ENCODE measurements around the gene RNMT.
"Not testable (repeated sequence)": the region's sequence is repeated elsewhere in the genome, so short reads cannot be mapped to it uniquely, and the experiment has no call there.

Gene RNMT

GRCh38 chr18:13735681-13736080 lies 9.2 kb downstream of the RNMT start:
- DNase-seq (ENCODE audit: low spot score): no peak

- DNase-seq (ENCODE audit: low spot score): no peak
Measured at GRCh38 chr18:13745696-13746095, 19.2 kb downstream of the RNMT start.

- DNase-seq (ENCODE audit: low spot score): no peak
Measured at GRCh38 chr18:13746633-13747032, 20.2 kb downstream of the RNMT start.

GRCh38 chr18:13751599-13751998 lies 25.1 kb downstream of the RNMT start:
- not testable (repeated sequence) for DNase-seq (ENCODE audit: low spot score)

- DNase-seq (ENCODE audit: low spot score): no peak
Measured at GRCh38 chr18:13756261-13756660, 29.8 kb downstream of the RNMT start.

- DNase-seq (ENCODE audit: low spot score): no peak
Measured at GRCh38 chr18:13756671-13757070, 30.2 kb downstream of the RNMT start.

GRCh38 chr18:13758622-13759021 lies 32.1 kb downstream of the RNMT start:
- no peak for DNase-seq (ENCODE audit: low spot score)

GRCh38 chr18:13760047-13760446 lies 33.6 kb downstream of the RNMT start:
- no peak for DNase-seq (ENCODE audit: low spot score)

- no peak for DNase-seq (ENCODE audit: low spot score)
Measured at GRCh38 chr18:13762690-13763439, 36.4 kb downstream of the RNMT start.

GRCh38 chr18:13775058-13775457 lies 48.6 kb downstream of the RNMT start:
- DNase-seq (ENCODE audit: low spot score): no peak

GRCh38 chr18:13791181-13791580 lies 64.7 kb downstream of the RNMT start:
- no peak for DNase-seq (ENCODE audit: low spot score)

- DNase-seq (ENCODE audit: low spot score): no peak
Measured at GRCh38 chr18:13793819-13794218, 67.3 kb downstream of the RNMT start.

GRCh38 chr18:13796515-13796914 lies 70.0 kb downstream of the RNMT start:
- no peak for DNase-seq (ENCODE audit: low spot score)

- peak; percentile 85 for DNase-seq (ENCODE audit: low spot score)
Measured at GRCh38 chr18:13797157-13797611, 70.7 kb downstream of the RNMT start.

- DNase-seq (ENCODE audit: low spot score): no peak
Measured at GRCh38 chr18:13799396-13799795, 72.9 kb downstream of the RNMT start.

- DNase-seq (ENCODE audit: low spot score): peak; percentile 61
Measured at GRCh38 chr18:13800505-13801259, 74.2 kb downstream of the RNMT start.

- no peak for DNase-seq (ENCODE audit: low spot score)
Measured at GRCh38 chr18:13801260-13801601, 74.8 kb downstream of the RNMT start.

GRCh38 chr18:13804305-13804704 lies 77.8 kb downstream of the RNMT start:
- DNase-seq (ENCODE audit: low spot score): no peak

- no peak for DNase-seq (ENCODE audit: low spot score)
Measured at GRCh38 chr18:13808294-13809042, 82.0 kb downstream of the RNMT start.

- DNase-seq (ENCODE audit: low spot score): no peak
Measured at GRCh38 chr18:13809043-13809430, 82.6 kb downstream of the RNMT start.

- no peak for DNase-seq (ENCODE audit: low spot score)
Measured at GRCh38 chr18:13809531-13810255, 83.2 kb downstream of the RNMT start.

- no peak for DNase-seq (ENCODE audit: low spot score)
Measured at GRCh38 chr18:13810950-13811485, 84.5 kb downstream of the RNMT start.

Data from kidney capillary endothelial cell (primary cell).